GM12872 (cell line): ENCODE data around the gene MFAP4.

Source experiments
- CTCF ChIP-seq: IDR thresholded peaks from 3 replicates; pipeline ENCODE4 v1.5.1; 2011; ENCODE audit warnings: low read depth, mild to moderate bottlenecking, low read length, moderate library complexity; ENCODE audit not compliant: insufficient read depth

The MFAP4 gene

GRCh38 chr17:19372011-19372370, 15.0 kb downstream of the MFAP4 start:
- no peak for TF ChIP-seq CTCF

DNA sequence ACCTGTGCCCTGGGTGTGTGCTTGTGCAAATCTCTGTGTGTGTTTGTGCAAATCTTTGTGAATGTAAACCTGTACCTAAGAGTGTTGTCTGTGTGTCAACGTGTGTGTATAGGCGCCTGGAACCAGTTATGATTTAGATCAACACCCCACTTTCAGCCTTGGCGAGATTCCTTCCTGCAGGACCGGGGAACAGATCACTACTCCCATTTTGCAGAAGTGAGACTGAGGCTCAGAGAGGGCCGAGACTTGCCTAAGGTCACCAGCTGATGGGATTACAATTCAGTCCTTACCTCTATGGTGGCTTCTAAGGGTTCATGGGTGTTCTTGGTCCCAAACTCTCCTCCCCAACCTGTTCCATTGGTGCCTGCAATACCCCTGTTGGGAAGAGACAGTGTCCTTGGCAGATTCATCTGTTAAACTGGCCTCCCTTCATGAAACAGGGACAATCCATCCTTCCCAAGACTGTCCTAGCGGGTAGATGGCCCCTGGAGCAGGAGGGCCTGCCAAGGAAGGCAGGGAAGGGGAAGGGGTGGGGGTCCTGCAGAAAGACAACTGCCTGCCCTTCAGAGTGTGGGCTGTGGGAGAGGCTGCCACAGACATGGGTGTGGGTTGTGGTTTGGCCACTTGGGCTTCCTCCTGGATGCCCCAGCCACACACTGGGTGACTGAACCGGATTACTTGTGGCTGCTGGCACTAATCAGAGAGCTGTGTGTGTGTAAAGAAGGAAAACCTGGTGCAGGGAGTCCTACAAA, 15.6 kb downstream of the MFAP4 start:
- TF ChIP-seq CTCF, result no peak

DNA sequence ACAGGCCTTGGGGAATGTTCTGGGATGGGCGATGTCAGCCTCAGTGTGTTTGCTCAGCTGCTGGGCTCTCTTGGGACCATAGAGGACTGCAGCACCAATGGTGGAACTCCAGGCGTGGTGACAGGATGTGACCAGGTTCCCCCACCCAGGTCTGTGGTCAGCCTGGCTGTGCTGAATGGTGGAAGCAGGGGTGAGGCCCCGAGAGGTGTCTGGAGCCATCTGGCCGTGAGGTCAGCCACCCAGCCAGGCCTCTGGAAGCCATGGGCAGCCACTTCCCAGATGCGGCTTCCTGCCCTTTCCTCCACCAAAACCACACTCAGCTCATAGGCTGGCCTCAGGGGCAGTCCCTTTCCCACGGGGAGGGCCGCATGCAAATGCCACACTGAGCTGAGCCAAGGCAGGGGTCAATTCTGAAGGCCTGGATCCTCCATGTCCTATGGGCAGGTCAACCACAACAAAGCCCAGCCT, 16.5 kb downstream of the MFAP4 start:
- no peak for TF ChIP-seq CTCF

DNA sequence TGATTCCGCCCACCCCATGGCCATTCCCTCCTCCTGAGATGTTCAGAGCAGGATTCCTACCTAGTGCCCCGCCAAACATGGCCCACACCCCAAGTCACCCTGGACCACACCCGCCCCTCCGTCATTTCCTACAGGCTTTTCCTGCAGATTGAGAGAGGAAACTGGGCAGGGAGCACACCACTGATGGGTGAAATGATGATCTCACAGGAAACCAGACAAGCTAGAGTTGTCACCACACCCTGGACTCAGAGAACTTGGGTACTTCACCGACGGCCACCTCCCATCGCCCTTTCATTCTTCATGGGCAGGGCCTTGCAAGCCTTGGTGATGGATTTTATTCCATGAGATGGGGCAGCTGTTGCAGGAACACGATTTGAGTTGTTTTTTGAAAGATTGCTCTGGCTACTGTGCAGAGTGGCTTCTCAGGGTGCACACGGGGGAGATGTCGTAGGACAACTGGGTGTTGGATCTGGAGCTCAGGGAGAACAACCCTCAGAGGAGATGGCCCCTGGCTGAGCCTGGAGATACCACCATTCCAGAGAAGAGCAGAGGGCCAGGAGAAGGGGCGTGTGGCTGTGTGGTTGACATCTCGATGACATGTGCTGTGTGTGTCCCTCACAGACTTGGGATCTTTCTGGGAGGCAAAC, 17.0 kb downstream of the MFAP4 start:
- TF ChIP-seq CTCF, result no peak

GRCh38 chr17:19369107-19369778, 17.7 kb downstream of the MFAP4 start:
- TF ChIP-seq CTCF, result no peak

- TF ChIP-seq CTCF, result no peak
Measured at GRCh38 chr17:19368229-19368628, 18.8 kb downstream of the MFAP4 start.

GRCh38 chr17:19366637-19366972, 20.4 kb downstream of the MFAP4 start:
- TF ChIP-seq CTCF, result no peak
